T-helper 2 cell (primary cell): ENCODE measurements around the gene BEND3.
"Not testable (repeated sequence)": the region's sequence is repeated elsewhere in the genome, so short reads cannot be mapped to it uniquely, and the experiment has no call there.

Experiments used
- DNase-seq, 5 experiments: peaks; one replicate each; pipeline versions ENCODE4 v3.0.0 to v3.0.0-alpha.2; 2012 to 2022
- total RNA-seq, 2 donors: gene quantifications; one replicate each; lab custom pipeline; 2026; lab: John Stamatoyannopoulos, UW

The BEND3 gene
- total RNA-seq, result 2.8 to 4.1 reads per million in 2 donors

DNA sequence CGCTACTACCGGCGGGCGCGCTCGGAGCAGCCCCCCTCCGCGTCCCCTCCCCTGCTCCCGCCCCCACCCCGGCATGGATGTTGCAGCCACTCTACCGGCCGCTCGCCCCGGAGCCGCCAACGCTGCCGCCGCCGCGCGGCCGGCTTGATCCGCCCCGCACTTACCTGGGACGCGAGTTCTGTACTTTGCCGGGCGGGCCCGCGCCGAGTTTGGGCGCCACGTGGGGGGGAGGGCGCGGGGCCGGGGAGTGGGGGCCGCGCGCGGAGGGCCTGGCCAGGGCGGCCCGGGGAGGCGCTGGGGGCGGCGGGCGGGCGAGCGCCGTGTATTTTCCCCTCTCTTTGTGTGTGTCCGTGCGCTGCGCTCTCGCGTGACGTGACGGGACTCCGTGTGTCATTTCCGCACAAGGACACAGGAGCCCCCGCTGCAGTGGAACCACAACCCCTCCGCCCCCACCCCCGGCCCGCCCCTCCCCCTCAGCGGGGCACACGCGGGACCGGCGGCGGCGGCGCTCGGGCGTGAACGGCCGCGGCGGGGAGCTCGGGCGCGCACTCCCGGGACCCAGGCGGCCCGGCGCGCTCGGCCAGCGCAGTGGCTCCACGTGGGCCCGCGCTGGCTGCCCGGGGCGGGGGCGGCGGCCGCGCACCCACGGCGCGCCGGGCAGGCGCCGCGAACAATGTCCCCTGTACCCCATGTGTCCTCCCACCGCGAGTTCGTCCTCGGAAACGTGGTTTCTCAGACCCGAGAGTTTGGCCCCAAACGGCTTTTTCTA is at the start of gene BEND3:
BEND3 (minus strand) TSS at position 590 of the 769 bp plus-strand sequence. CDS start 16,230 bp downstream, outside the sequence.
- peak in 3 of 5 experiments; percentile 21 to 62 (median 22) for DNase-seq

DNA sequence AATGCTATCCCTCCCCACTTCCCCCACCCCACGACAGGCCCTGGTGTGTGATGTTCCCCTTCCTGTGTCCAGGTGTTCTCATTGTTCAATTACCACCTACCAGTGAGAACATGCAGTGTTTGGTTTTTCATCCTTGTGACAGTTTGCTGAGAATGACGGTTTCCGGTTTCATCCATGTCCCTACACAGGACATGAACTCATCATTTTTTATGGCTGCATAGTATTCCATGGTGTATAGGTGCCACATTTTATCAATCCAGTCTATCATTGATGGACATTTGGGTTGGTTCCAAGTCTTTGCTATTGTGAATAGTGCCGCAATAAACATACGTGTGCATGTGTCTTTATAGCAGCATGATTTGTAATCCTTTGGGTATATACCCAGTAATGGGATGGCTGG is 49.0 kb upstream of the BEND3 start:
- not testable (repeated sequence) for DNase-seq

DNA sequence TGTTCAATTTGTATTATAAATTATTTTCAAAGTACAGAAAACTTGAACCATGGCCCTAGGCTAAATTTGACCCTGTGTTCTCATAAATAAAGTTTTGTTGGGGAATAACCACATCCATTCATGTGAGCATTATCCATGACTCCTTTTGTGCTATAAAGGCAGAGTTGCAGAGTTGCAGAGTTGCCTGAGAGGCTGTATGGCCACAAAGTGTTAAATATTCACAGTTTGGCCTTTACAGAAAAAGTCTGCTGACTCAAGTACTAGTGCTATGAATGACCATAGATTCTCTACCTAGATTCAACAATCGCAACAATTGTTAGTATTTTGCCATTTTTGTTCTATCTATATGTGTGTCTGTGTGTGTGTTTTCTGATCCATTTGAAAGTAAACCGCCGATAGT is 46.2 kb upstream of the BEND3 start:
- no peak for DNase-seq

- no peak for DNase-seq
Observed at GRCh38 chr6:107156617-107157016, 41.3 kb upstream of the BEND3 start.

DNA sequence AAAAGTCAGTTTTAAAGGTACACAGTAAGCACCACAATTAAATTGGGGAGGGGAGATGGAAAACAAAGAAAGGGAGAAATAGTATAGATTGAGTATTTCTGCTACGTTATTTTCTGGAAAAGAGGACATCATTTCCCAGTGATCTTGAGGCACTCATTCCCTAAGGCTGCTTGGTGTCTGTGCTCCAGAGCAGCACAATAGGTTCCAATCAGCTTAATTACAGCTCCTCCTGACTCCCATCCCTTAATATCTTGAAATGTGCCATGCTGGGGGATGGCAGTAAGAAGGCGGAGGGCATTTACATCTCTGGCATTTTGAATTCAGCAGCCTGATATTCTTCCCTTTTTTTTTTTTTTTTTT is 39.5 kb upstream of the BEND3 start:
- DNase-seq, result no peak

- DNase-seq, result no peak
Observed at GRCh38 chr6:107154131-107154800, 39.0 kb upstream of the BEND3 start.

GRCh38 chr6:107152638-107153430 is 37.5 kb upstream of the BEND3 start:
- no peak for DNase-seq

DNA sequence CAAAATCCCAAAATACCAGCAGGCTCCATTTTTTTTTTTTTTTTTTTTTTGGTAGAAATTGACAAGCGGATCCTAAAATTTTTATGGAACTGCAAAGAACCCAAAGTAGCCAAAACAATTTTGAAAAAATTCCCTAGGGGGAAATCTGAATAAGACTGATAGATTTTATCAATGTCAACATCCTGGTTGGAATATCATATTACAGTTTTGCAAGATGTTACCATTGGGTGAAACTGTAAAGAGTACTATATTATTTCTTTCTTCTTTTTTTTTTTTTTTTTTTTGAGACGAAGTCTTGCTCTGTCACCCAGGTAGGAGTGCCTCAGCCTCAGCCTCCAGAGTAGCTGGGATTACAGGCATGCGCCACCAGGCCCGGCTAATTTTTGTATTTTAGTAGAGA is 29.4 kb upstream of the BEND3 start:
- no peak for DNase-seq

DNA sequence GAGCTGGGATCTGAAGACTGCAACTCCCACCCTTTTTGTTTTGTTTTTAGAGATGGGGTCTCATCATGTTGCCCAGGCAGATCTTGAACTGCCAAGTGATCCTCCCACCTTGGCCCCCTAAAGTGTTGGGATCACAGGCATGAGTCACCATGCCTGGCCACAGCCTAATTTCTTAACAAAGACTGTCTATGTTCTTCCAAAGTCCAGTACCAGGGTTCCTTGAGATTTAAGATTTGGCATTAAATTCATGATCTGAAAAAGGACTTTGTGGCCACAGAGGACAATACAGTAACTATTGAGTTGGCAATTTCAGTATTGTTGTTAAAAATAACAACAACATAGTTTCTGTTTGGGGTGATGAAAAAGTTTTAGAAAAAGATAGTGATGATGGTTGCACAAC is 28.7 kb upstream of the BEND3 start:
- no peak for DNase-seq

GRCh38 chr6:107140581-107140980 is 25.3 kb upstream of the BEND3 start:
- DNase-seq, result no peak

GRCh38 chr6:107136324-107136723 is 21.0 kb upstream of the BEND3 start:
- not testable (repeated sequence) for DNase-seq

- DNase-seq, result not testable (repeated sequence)
Observed at GRCh38 chr6:107135048-107135680, 19.8 kb upstream of the BEND3 start.

GRCh38 chr6:107132330-107132954 is 17.1 kb upstream of the BEND3 start:
- peak in 2 of 5 experiments; percentile 3 to 19 for DNase-seq

- no peak for DNase-seq
Observed at GRCh38 chr6:107129370-107129925, 14.1 kb upstream of the BEND3 start.

GRCh38 chr6:107128577-107128976 is 13.3 kb upstream of the BEND3 start:
- no peak for DNase-seq

- DNase-seq, result no peak
Observed at GRCh38 chr6:107128175-107128574, 12.9 kb upstream of the BEND3 start.

- no peak for DNase-seq
Observed at GRCh38 chr6:107125771-107126170, 10.5 kb upstream of the BEND3 start.

GRCh38 chr6:107124934-107125348 is 9.6 kb upstream of the BEND3 start:
- no peak for DNase-seq

DNA sequence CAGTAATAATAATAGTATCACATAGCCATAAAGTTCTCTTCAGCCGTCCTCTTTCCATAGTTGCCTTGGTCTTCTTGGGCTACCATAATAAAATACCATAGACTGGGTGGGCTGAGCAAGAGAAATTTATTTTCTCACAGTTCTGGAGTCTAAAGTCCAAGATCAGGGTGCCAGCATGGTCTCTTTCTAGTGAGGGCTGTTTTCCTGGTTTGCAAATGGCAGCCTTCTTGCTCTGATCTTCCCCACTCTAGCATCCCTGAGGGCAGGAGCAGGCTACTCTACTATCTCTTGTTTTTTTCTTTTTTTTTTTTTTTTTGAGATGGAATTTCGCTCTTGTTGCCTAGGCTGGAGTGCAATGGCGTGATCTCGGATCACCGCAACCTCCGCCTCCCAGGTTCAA is 8.2 kb upstream of the BEND3 start:
- DNase-seq, result no peak

DNA sequence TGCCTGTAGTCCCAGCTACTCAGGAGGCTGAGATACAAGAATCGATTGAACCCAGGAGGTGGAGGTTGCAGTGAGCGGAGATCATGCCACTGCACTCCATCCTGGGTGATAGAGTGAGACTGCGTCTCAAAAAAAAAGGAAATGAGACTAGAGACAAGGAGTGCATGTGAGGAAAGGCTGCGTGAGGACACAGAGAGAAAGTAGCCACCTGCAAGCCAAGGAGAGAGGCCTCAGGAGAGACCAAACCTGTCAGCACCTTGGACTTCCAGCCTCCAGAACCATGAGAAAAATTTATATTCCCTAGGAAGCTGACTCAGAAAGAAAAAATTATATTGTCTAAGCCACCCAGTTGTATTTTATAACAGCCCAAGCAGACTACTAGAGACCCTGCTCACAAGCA is 7.4 kb upstream of the BEND3 start:
- no peak for DNase-seq

DNA sequence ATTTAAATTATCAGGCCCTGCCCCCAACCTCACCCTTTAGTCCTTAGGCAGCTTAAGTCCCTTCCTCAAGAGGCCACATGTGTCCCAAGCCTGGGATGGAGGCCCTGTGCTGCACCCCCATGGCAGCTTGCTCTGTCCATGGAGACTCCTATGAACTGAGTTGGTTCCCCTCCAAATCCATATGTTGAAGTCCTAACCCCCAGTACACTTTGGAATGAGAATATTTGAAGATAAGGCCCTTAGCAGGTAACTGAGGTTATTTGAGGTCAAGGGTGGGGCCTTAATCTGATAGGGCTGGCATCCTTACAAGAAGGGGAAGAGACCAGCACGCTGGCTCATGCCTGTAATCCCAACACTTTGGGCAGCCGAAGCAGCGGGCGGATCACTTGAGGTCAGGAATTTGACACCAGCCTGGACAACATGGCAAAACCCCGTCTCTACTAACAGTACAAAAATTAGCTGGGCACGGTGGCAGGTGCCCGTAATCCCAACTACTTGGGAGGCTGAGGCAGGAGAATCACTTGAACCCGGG is 6.7 kb upstream of the BEND3 start:
- DNase-seq, result no peak

- DNase-seq, result no peak
Observed at GRCh38 chr6:107121266-107121665, 6.0 kb upstream of the BEND3 start.
